Stimulated activated CD4-positive, alpha-beta T cell treated with anti-CD3 and anti-CD28 coated beads, TNF-alpha, amount 100 ng/mL, for 24 hours (primary cell): ENCODE measurements around the gene CTAGE6.
"Not testable (repeated sequence)": the region's sequence is repeated elsewhere in the genome, so short reads cannot be mapped to it uniquely, and the experiment has no call there.

Source experiments
- DNase-seq, 3 experiments: peaks; one replicate each; pipeline ENCODE4 v3.0.0-alpha.2; 2020; ENCODE audit warnings: low read depth in 3 of 3

The CTAGE6 gene

GRCh38 chr7:143715543-143716193 lies 41.8 kb downstream of the CTAGE6 start:
- not testable (repeated sequence) for DNase-seq

- DNase-seq = not testable (repeated sequence)
These were observed 42.7 kb downstream of the CTAGE6 start for GRCh38 chr7:143714581-143715454.

DNA sequence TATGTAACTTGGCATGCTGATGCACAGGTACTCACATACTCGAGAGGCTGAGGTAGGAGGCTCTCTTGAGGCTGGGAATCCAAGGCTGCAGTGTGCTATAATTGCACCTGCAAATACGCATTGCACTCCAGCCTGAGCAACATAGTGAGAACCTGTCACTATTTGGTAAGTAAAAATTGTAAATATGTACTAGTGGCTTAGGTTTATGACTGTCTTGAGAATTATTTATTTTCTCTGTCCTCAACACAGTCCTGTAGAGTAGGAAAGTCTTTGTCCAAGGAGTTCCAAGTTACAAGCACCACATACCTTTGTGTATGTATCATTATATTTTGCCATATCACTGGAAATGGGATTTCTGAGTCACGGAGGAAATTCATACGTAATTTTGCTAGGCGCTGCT lies 45.1 kb downstream of the CTAGE6 start:
- DNase-seq = not testable (repeated sequence)

- not testable (repeated sequence) for DNase-seq
These were observed 45.7 kb downstream of the CTAGE6 start for GRCh38 chr7:143711727-143712324.

GRCh38 chr7:143709895-143710294 lies 47.6 kb downstream of the CTAGE6 start:
- DNase-seq = not testable (repeated sequence)
